ENCODE measurements around the gene UNC80.

The UNC80 gene

DNA sequence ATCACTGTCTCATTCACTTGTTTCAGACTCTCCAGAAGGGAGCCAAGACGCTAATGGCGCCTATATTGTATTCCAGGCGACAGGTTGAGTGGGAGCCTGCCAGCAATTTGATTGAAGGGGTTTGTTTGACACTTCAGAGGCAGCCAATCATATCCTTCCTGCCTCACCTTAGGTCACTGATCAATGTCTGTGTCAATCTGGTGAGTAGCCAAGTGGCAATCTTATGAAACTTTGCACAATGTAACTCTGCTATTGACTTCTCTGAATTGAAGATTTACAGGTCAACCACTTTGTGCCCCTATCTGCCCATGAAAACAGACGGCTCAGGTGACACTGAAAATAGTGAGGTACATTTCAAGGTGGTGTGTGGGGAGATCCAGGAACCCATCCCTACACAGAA is 198.1 kb downstream of the UNC80 start:
- no peak overlapping the region for H3K4me3 ChIP-seq (ENCODE audit: low read depth, low read length)

DNA sequence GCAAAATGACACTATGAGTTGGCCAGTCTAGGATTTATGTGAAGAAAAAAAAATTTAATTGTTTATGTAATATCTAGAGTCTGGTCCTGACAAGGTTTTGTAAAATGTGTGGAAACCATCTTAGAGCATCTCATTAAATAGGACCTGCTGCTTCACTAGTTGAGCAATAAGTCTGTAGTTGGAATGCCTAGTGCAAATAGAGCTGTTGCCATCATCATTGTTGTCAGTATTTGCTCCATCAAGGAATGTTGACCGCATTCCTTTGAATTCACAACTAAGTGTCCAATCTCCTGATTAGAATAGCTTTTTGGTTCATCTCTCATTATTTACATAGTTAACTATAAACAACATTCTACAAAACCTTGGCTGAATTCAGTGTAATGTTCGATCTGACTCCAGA is 198.6 kb downstream of the UNC80 start:
- no peak overlapping the region for H3K4me3 ChIP-seq (ENCODE audit: low read depth, low read length)

DNA sequence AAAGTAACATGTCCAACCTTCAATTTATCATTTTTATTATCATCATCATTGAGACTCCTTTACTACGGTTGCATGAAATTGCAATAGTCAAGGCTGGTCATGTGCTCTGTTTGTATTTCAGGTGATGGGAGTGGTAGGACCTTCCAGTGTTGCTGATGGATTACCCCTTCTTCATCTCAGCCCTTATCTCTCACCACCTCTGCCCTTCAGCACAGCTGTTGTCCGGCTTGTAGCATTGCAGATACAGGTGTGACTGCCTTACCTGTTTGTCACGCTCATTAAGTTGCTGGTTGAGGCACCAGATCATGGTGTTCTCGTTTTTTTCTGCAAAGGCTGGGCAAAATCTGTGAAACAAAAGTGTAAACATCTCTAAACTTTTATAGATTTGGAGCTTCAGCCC is 199.1 kb downstream of the UNC80 start:
- no peak overlapping the region for H3K4me3 ChIP-seq (ENCODE audit: low read depth, low read length)

DNA sequence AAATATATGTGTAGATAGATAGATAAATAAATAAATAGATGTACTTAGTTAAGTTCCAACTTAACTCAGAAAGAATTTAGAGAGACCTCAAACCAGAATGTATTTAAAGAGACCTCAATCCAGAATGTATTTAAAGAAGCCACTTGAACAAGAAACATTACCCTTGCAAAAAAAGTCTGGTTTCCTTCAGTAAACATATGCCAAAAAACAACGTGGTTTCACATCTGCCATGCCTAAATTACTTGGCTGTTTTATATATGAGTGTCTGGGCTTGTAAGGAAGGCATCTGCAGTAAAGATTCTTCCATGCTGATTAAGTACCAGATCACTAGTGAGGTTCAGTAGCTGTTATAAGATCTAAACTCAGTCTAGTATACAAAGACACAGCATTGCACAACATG is 201.7 kb downstream of the UNC80 start:
- no peak overlapping the region for H3K4me3 ChIP-seq (ENCODE audit: low read depth, low read length)

DNA sequence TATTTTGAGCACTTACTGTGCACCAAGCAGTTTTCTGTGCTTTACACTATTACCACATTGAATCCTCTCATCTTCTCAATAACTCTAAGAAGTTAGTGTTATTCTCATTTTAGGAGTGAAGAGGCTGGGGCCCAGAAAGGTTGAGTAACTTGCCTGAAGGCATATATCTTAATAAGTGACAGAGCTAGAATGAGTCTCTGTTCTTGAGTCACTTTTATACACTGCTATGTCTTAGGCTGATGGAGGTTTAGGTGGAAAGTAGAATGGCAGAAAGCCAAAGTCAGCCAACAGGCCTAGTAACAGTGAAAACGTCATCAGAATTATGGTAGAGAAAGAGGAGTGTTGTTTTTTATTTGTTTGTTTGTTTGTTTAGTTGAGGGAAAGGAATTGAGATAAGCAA is 202.9 kb downstream of the UNC80 start:
- no peak overlapping the region for H3K4me3 ChIP-seq (ENCODE audit: low read depth, low read length)

DNA sequence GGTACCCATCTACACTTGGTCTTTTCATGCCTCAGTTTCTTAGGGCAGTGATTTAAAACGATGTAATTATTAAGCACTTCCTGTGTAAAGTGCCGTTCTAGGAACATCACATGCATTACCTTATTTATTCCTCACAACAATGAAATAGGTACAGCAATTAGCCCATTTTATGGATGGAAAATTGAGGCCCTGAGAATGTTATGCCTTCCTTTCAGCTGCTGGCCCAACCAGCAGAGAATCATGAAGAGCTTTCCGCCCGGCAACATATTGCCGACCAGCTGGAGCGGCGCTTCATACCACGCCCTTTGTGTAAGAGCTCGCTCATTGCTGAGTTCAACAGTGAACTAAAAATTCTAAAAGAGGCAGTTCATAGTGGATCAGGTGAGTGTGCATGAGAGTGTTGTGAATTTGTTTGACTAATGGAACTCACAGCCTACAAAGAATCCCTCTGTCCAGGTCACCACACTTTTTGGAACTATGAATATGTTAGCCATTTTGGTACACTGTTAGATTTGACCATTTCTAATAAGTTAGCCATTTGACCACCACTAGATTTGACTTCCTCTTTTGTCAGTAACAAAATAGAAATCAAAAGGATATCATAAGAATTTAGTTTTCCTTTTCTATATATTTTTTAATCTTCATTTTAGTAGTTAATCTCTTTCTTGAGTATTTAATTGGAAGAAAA is 205.2 kb downstream of the UNC80 start:
- no peak overlapping the region for H3K4me3 ChIP-seq (ENCODE audit: low read depth, low read length)

DNA sequence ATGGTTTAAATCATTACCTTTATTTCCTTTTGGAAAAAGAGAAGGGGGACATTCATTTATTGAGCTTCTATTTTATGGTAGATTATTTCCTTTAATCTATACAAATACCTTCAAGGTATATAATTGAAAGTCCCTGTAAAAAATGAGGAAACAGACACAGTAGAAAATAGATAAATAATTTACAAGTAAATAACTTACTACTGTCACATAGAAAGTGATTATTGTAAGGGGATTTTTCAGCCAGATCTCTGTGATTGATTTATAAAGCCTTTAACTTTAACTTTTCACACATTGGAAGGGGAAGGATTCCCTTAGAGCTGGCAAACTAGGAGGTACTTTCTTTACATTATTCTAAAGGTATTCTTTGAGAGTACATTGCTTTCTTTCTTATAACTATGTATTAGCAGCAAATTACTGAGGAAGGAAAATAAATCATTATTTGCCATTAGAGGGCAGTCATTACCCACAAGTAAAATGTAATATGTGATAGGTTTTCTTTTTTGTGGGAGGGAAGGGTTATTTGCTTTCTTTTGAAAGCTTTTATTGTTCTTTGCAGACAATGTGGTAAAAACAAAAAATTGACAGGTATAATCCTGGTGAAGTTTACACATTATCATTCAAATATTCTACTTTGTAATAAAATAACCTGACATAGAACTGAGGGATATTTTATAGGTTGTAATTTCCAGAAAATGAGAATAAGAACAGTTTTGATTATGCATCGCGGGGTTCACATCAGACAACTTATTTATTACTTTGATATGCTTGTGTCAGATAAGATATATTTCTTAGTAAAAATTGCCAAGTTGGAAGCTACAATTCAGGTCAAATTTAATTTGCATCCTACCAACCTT is 206.0 kb downstream of the UNC80 start:
- no peak overlapping the region for H3K4me3 ChIP-seq (ENCODE audit: low read depth, low read length)

DNA sequence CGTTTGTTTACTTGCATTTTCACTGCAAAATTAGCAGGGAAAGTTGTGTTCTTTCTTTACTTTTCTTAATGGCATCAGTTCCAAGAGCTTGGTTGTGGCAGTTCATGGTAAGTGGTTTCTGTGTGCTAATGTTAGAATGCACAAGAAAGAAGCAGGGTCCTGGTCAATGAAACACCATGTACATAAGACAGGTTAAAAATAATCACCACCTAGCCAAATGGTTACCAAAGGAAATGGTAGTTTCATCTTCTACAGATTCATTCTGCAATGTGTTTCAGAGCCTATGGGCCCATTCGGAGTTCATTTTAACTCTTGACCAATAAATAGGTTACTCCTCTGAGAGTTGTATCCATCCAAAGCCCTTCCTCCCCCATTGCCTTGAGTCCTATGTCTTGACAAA is 212.7 kb downstream of the UNC80 start:
- no peak overlapping the region for H3K4me3 ChIP-seq (ENCODE audit: low read depth, low read length)

DNA sequence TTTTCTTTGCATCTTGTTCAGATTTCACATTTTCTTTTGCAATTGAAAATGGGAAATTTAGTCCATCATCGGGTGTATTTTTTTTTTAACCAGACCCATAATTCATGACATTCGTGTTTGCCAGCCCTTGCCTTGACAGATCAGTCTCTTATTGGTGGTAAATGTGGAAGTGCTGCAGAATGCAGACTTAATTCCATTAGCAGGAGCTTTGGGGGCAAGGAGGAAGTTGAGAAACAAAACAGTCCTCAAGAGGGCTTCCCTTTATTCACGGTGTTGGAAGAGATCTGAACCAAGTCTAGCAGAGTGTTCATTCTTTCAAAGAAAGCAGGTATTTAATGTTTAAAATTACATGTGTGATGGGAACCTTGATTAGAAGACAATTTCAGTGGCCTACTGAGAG is 214.2 kb downstream of the UNC80 start:
- no peak overlapping the region for H3K4me3 ChIP-seq (ENCODE audit: low read depth, low read length)

DNA sequence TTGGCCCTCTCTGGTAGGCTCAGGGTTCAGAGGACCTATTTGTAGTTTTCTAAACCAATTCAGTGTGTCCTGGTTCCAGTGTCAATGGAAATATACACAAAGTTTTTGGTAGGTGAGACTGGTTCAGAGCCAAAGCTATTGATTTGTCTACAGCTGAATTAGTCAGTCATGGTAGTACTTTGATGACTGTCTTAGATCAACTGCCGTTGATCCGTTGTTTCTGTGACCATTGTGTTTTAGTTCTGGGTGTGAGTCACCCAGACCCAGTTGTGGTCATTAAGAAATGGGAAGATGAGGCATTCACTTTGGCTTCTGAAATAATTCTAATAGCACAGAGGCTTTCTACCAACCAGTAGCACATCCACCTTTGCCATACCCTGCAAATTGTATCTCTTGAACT is 214.8 kb downstream of the UNC80 start:
- no peak overlapping the region for H3K4me3 ChIP-seq (ENCODE audit: low read depth, low read length)

DNA sequence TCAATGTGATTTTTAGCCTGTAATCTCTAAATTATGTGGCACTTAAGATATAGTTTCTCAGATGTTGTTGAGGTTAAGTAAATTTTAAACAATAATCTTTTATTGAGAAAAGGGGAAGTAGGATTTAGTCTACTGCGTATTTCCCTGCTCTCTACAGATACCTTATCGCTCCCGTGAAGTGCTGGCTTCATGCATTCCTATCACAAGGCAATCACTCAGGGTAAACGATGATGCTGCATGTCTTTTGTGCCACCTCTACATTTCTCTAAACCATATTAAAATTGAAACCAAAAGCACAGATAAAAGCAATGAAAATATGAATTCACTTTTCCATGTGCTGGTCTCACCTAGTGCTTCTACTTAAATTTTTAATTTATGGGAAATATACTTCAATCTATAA is 216.4 kb downstream of the UNC80 start:
- no peak overlapping the region for H3K4me3 ChIP-seq (ENCODE audit: low read depth, low read length)

DNA sequence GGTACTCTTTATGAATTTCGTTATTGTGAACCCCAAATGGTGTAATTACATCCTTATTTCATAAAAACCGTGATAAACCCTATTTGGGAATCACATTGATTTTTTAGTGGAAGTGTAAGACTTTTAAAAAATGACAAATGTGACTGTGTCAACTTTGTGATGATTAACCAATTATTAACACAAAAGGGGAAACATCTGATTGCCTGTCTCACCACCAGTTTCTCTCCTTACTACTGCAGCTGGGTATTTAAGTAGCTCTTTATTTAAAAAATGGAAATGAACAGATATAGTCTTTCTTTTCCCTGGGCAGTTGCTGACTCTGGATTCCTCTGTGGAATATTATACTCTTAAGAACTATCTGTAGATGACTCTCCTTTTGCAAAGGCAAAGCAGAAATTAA is 219.2 kb downstream of the UNC80 start:
- H3K4me3 ChIP-seq (ENCODE audit: low read depth, low read length), result no peak overlapping the region

DNA sequence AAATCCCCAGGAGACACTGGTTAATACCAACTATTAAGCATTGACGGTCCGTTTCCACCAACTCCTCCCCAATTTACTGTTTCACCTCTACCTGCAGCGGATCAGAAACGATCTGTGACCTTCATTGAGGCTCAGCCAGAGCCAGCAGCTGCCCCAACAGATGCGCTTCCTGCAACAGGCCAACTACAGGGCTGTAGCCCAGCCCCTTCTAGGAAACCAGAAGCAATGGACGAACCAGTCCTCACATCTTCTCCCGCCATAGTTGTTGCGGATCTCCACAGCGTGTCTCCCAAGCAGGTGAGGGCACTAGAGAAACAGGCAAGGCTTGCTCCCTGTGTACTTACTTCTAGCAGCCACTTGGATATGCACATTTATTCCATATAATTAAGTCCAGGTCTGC is 222.3 kb downstream of the UNC80 start:
- no peak overlapping the region for H3K4me3 ChIP-seq (ENCODE audit: low read depth, low read length)

DNA sequence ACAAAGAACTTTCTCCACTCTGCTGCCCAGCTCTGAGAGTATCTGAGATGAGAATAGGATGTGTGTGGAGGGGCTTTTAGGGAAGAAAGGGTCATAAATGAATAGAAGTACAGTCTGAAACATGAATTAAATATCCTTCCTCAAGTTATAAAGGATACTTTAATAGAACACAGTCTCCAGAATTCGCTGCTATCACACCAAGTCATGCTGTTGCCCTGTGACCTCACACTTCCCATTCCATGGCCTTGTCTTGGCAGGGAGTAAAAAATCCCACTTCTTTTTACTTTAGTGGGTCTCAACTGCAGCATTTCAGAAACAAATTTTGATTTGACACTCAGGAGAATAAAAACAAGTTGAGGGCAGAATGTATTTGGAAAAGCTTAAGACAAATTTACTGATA is 227.0 kb downstream of the UNC80 start:
- no peak overlapping the region for H3K4me3 ChIP-seq (ENCODE audit: low read depth, low read length)

DNA sequence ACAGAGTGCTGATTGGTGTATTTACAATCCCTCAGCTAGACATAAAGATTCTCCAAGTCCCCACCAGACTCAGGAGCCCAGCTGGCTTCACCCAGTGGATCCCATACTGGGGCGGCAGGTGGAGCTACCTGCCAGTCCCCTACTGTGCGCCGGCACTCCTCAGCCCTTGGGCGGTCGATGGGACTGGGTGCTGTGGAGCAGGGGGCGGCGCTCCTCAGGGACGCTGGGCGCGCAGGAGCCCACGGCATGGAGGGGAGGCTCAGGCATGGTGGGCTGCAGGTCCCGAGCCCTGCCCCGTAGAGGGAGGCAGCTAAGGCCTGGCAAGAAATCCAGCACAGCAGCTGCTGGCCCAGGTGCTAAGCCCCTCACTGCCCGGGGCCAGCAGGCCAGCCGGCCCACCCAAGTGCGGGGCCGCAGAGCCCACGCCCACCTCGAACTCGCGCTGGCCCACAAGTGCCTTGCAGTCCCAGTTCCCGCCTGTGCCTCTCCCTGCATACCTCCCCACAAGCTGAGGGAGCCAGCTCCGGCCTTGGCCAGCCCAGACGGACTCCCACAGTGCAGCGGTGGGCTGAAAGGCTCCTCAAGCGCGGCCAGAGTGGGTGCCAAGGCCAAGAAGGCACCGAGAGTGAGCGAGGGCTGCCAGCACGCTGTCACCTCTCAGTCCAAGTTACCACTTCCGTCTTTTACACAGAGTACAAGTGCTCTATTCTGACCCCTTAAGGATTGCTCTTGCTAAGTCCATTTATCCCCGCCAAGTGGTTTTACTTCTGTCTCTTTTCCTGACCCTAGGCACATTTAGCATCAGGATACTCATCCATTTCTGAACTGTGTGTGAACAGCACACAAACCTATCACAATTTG is 229.1 kb downstream of the UNC80 start:
- no peak overlapping the region for H3K4me3 ChIP-seq (ENCODE audit: low read depth, low read length)

DNA sequence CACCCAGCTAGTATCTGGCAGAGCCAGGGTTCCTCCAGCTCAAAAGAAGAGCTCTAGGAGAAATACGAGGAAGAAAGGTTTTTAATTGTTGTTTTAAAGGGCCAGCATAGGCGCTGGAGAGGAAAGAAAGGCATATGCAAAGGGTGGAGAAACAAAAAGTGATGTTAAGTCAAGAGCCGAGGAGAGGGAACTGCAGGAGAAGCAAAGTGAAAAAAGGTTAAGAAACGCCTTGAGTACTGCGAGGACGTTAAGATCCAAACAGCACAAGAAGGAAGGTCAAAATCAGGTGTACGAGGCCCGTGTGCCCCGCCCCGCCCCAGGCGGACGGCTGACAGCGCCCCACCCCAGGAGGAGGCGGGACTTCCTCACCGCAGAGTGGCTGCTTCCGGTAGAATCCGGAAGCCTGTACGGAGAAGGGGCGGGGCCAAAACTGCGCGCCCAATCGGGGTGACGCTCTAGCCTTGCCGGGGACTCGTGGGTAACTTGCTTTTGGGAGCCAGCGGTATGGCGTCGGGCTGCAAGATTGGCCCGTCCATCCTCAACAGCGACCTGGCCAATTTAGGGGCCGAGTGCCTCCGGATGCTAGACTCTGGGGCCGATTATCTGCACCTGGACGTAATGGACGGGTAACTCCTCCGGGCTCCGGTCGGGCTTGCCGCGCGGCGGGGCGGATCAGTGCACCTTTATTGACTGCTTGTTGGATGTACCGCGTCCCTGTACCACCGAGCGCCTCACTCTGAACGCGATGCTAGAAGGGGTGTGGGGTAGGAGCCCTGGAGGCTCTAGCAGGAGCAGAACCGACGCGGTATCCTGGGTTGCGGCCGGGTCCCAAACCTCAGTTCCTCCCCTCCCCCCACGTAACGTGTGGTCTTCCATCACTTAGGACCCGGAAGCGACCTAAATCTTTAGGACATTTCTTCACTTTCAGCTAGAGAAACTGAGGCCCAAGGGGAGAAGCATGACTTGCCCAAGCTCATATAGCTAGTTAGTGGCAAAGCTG is 230.8 kb downstream of the UNC80 start, which contains the start of gene RPE:
RPE (plus strand) TSS at position 481 of the 1,000 bp plus-strand sequence; CDS start at position 505, 24 bp downstream.
- H3K4me3 ChIP-seq (ENCODE audit: low read depth, low read length), result peak within 1 kb of the TSS; percentile 98

DNA sequence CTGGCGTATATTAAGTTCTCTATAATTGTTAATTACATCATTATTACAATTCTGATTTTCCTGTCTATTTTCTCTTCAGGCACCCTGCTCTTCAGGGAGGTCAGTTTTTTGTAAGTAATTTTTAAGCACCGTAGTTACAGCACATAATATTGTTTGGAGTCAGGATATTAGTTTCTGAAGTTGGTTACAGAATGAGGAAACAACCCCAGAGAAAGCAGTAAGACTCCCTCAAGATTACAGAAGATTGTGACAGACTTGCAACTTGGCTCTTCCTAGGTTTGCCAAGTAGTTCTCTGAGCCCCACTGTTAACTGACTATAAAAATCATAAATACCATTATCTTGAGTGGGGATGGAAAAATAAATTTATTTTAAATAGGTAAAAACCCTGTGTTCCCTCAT is 231.7 kb downstream of the UNC80 start:
- peak overlapping the region; percentile 98 for H3K4me3 ChIP-seq (ENCODE audit: low read depth, low read length)

DNA sequence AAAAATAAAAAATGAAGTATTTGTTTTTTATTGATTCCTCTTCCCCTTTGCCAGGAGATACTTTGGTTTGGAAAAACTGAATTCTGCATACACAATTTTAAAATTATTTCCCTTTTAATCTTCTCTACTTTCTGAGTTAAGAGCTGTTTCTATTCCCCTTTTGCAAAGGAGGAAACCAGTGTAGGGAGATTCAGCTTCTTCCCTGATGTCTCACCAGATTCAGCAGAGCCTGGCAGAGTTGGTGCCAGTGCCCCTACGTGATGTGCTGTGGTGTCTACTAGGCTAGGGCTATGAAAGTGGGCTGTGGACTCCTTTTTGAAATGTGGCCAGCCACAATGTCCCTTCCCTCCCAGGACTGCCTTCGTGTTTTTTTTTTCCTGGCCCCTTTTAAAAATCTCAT is 233.2 kb downstream of the UNC80 start:
- no peak overlapping the region for H3K4me3 ChIP-seq (ENCODE audit: low read depth, low read length)

DNA sequence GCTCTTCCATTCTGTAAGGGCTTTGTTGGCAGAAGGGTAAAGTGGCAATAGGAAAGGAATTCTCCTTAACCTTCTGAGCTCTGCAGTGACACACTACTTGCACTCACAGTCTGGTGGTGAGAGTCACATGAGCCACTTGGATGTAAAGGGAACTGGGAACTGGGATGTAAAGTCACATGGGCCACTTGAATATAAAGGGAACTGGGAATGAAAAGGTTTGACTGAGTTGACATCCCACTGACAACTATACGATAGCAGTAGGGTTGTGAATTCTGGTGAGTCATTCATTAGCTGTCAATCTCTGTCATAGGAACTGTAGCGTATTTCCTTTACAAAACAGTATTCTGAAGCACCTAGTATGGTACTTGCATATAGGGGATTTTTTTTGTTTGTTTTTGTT is 236.3 kb downstream of the UNC80 start:
- H3K4me3 ChIP-seq (ENCODE audit: low read depth, low read length), result no peak overlapping the region

DNA sequence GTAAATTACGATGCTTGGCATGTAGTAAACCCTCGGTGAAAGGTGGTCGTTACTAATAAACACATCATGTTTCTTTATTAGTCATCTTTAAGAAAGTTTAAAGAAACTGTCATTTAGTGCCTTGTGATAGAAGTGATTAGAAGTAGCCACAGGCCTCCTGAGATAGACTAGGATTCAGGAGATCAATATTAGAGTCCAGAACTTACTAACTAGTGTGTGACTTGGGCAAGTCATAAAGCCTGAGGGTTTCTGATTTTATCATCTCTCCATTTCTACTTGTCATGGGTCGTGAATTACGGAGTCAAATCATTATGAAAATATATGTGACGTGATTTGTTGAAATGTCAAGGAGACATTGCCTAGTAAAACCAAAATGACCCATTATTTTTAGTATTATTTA is 237.5 kb downstream of the UNC80 start:
- no peak overlapping the region for H3K4me3 ChIP-seq (ENCODE audit: low read depth, low read length)
